ENCODE results near the gene NRROS.

Gene NRROS

GRCh38 chr3:196651819-196652218 lies 12.3 kb downstream of the NRROS start:
- no peak for DNase-seq

GRCh38 chr3:196652961-196653795 lies 13.7 kb downstream of the NRROS start:
- no peak for DNase-seq

GRCh38 chr3:196654006-196654734 lies 14.7 kb downstream of the NRROS start:
- no peak for DNase-seq

GRCh38 chr3:196654735-196655090 lies 15.2 kb downstream of the NRROS start:
- DNase-seq = no peak

GRCh38 chr3:196655496-196655895 lies 16.0 kb downstream of the NRROS start:
- no peak for DNase-seq

GRCh38 chr3:196656213-196656612 lies 16.7 kb downstream of the NRROS start:
- DNase-seq = no peak

- no peak for DNase-seq
These were observed 20.4 kb downstream of the NRROS start for GRCh38 chr3:196659901-196660351.

GRCh38 chr3:196660381-196661166 lies 21.1 kb downstream of the NRROS start:
- DNase-seq = no peak

- no peak for DNase-seq
These were observed 21.9 kb downstream of the NRROS start for GRCh38 chr3:196661400-196661799.

GRCh38 chr3:196662033-196662432 lies 22.5 kb downstream of the NRROS start:
- no peak for DNase-seq

- DNase-seq = no peak
These were observed 23.4 kb downstream of the NRROS start for GRCh38 chr3:196662711-196663571.

GRCh38 chr3:196666001-196666867 lies 26.7 kb downstream of the NRROS start:
- DNase-seq = no peak

- no peak for DNase-seq
These were observed 27.7 kb downstream of the NRROS start for GRCh38 chr3:196667056-196667825.

- no peak for DNase-seq
These were observed 30.8 kb downstream of the NRROS start for GRCh38 chr3:196670339-196670738.

GRCh38 chr3:196673632-196674031 lies 34.1 kb downstream of the NRROS start:
- no peak for DNase-seq

GRCh38 chr3:196677353-196677752 lies 37.9 kb downstream of the NRROS start:
- DNase-seq = no peak

- no peak for DNase-seq
These were observed 38.4 kb downstream of the NRROS start for GRCh38 chr3:196677931-196678330.

GRCh38 chr3:196684548-196685407 lies 45.3 kb downstream of the NRROS start:
- peak; percentile 65 for DNase-seq

GRCh38 chr3:196686436-196686835 lies 46.9 kb downstream of the NRROS start:
- no peak for DNase-seq

GRCh38 chr3:196688349-196688748 lies 48.9 kb downstream of the NRROS start:
- DNase-seq = no peak

Data from activated T-cell treated with anti-CD3 and anti-CD28 coated beads, Interleukin-2, amount 50 U/mL, for 1 hour (primary cell).